GM18867 (cell line): Measurements from ENCODE around the gene UBE2O.
A peak's percentile ranks its signal among the peaks of the same experiment; 100 is the strongest.
"Not testable (repeated sequence)": the region's sequence is repeated elsewhere in the genome, so short reads cannot be mapped to it uniquely, and the experiment has no call there.

ENCODE experiments used
- ATAC-seq: cut with Tn5 transposase; IDR thresholded peaks from one replicate; pipeline ENCODE4 v1.9.1; 2021; ENCODE audit warnings: mild to moderate bottlenecking, moderate library complexity; ENCODE audit not compliant: unreplicated experiment

UBE2O gene

DNA sequence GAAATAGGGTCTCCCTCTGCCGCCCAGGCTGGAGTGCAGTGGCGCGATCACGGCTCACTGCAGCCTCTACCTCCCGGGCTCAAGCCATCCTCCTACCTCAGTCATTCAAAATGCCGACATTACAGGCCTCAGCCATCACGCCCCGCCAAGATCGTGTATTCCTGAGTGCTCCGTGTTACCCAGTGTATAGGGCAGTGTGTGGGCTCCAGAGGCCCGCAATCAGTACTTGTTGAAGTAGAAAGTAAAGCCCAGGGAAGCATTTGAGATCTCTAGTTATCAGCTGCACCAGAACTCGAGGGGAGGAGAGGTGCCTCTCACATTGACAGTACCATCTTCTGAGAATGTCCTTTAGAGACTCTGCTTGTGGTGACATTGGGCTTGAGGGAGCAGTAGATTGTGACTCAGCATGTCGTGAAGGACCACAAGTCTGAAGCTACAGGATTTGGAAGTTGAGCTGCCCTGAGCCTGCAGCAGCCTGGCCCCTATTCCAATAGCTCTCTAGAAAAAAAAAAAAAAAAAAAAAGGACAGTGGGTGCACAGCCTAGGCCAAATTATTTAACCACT is 98.1 kb downstream of the UBE2O start:
- no peak for ATAC-seq

DNA sequence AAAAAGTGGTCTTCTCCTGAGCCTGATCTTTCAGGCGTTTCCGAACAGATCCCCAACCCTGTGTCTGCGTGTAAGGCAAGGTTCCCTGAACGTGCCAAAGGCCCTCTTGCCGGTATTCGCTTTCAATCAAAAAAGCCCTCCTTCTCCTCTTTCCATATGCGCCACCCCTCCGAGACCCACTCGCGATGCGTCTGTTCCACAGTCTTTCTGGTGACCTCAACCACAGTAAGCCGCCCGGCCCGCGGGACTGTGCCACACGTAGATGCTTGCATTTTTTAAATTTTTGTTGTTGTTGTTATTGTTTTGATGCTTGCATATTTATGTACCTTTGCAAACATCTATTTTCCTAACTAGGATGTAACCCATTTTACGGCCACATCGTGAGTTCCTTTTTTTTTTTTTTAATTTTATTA is 98.6 kb downstream of the UBE2O start:
- no peak for ATAC-seq

DNA sequence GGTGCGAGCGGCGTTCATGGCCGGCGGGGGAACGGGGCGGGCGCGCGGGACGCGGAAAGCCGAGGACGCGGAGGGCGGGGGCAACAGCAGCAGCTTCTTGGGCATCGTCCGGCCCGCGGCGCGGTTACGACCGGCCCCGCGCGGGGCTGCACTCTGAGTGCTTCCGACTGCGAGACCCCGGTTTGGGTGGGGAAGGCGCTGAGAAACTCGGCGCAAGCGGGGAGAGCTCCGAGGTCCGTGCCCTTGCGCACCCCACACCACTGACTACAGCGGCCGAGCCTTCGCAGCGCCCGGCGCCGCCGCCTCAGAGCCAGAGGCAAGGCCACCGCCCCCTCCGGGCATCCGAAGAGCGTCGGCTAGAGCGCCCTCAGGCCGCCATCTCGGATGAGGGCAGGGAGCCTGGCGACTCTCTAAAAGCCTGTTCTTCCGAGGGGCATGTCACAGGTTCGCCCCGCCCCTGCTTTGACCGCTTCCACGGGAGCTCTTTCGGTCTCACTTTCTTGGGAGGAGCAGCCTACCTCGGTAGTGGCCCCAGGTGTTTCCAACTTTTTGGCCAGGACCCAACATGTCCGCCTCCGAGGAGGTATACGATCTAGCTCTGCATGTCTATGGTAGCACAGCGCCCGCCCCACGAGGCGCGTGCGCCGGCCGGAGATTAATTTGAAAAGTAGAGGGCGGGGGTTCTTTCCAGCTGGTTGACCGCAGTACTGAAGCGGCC is 99.2 kb downstream of the UBE2O start, which contains the start of gene PRPSAP1:
TSS of gene PRPSAP1 (minus strand) at position 318 of the 718 bp plus-strand sequence. CDS start at position 105, 213 bp downstream.
- ATAC-seq: peak; percentile 91

GRCh38 chr17:76353004-76353598 is 99.9 kb downstream of the UBE2O start:
- ATAC-seq: peak; percentile 13

- no peak for ATAC-seq
Observed at GRCh38 chr17:76351526-76352071, 101.4 kb downstream of the UBE2O start.

DNA sequence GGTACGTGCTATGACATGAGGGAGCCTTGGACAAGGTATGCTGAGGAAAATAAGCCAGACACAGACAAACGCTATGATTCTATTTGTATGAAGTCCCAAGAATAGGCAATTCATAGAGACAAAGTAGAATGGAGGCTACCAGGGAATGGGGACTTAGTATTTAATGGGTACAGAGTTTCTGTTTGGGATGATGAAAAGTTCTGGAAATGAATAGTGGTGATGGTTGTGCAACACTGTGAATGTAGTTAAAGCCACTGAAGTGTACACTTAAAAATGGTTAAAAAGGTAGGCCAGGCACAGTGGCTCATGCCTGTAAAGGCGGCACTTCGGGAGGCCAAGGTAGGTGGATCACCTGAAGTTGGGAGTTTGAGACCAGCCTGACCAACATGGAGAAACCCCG is 102.5 kb downstream of the UBE2O start:
- ATAC-seq: no peak

DNA sequence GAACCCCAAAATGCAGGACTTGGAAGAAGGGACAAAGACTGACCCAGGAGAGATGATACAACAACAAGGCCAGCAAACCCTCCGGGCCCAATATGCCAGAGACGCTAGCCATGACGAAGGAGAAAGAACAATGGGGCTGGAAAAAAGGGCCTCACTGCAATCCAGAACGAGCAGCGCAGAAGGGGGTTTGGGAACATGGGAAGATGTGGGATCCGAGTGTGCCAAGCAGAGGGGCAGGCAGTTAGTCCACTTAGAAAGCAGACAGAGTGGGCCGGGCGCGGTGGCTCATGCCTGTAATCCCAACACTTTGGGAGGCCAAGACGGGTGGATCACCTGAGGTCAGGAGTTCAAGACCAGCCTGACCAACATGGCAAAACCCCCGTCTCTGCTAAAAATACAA is 106.0 kb downstream of the UBE2O start:
- not testable (repeated sequence) for ATAC-seq

GRCh38 chr17:76345377-76345974 is 107.5 kb downstream of the UBE2O start:
- ATAC-seq: no peak

GRCh38 chr17:76343106-76343505 is 109.8 kb downstream of the UBE2O start:
- no peak for ATAC-seq

GRCh38 chr17:76341301-76341700 is 111.7 kb downstream of the UBE2O start:
- no peak for ATAC-seq
